Heart left ventricle (tissue), 16 donors: ENCODE results near the gene NAALADL2. TPM values are rescaled to one million over a fixed set of nuclear protein-coding genes. Genes with fewer than 3 reads are reported as not detected.
A peak's percentile ranks its signal among the peaks of the same experiment; 100 is the strongest.

Experiments
- ATAC-seq, 4 donors: fragments of 200-7000 bp; cut with Tn5 transposase; one replicate each; pipeline ENCODE4 v1.9.1; 2020 to 2022; ENCODE audit warnings: moderate library complexity in 4 of 4, mild to moderate bottlenecking in 3 of 4, moderate number of reproducible peaks in 1 of 4
- DNase-seq, 5 donors: peaks; one replicate each; pipeline ENCODE4 v3.0.0-alpha.2; 2020
- H3K27ac ChIP-seq, 12 donors: fragments of 200-600 bp; sonication (generic) in 4 of 12; one replicate each; pipeline versions ENCODE4 v1.5.0 to v1.8.0; 2016 to 2022; ENCODE audit warnings: mild to moderate bottlenecking in 2 of 12
- H3K27me3 ChIP-seq, 9 donors: fragments of 200-600 bp; sonication (generic) in 2 of 9; one replicate each; pipeline versions ENCODE4 v1.5.1 to v1.8.0; 2016 to 2022; ENCODE audit warnings: mild to moderate bottlenecking in 3 of 9
- H3K36me3 ChIP-seq, 9 donors: fragments of 200-600 bp; sonication (generic) in 2 of 9; one replicate each; pipeline versions ENCODE4 v1.5.0 to v1.8.0; 2018 to 2022; ENCODE audit warnings: mild to moderate bottlenecking in 2 of 9
- H3K4me1 ChIP-seq, 12 donors: fragments of 200-600 bp; sonication (generic) in 4 of 12; one replicate each; pipeline versions ENCODE4 v1.5.0 to v1.8.0; 2016 to 2022; ENCODE audit warnings: mild to moderate bottlenecking in 3 of 12
- H3K4me3 ChIP-seq, 12 donors: fragments of 200-600 bp; sonication (generic) in 4 of 12; one replicate each; pipeline versions ENCODE4 v1.5.0 to v1.8.0; 2017 to 2022; ENCODE audit warnings: mild to moderate bottlenecking in 9 of 12, moderate library complexity in 4 of 12
- H3K9me3 ChIP-seq, 12 donors: fragments of 200-600 bp; sonication (generic) in 4 of 12; one replicate each; pipeline versions ENCODE4 v1.5.0 to v1.8.0; 2016 to 2022; ENCODE audit warnings: mild to moderate bottlenecking in 1 of 12
- POLR2A ChIP-seq, 2 donors: fragments of 450-650 bp; IDR thresholded peaks; one replicate each; pipeline ENCODE4 v1.6.1; 2017; ENCODE audit warnings: antibody characterized with exemption in 2 of 2, mild to moderate bottlenecking in 2 of 2, moderate library complexity in 2 of 2
- WGBS, 4 donors: extraction: QIAGEN DNeasy Blood & Tissue Kit in 2 of 4; methylation state at CpG; one replicate each; pipeline versions ENCODE4 v1.1.5 to v1.1.7; 2013 to 2018; 5-methylcytosine and 5-hydroxymethylcytosine counted together
- intact Hi-C, 10 donors: fragments of 100-400 bp; cut with DNase I; formaldehyde crosslinking; loops; one replicate each; pipeline versions ENCODE4 v1.11.1 to v1.14.2; 2022
- polyA plus RNA-seq, 2 donors: library from polyadenylated mRNA; stranded (reverse); fragments of 200-250 nt; gene quantifications; one replicate each; pipeline ENCODE4 v1.2.3, GENCODE V29; 2013
- total RNA-seq, 9 donors: library from RNA; depleted of rRNA in 2 of 9; stranded (reverse); fragments of >200 nt in 2 of 9; fragmentation: NEBNext Ultra II Directional in 3 of 9; extraction: Animal tissue kit (Norgen Biotek cat#: 25700) in 3 of 9; gene quantifications; one replicate each; pipeline versions ENCODE4 v1.1.0 to v1.2.4, GENCODE V29; 2016 to 2023
- TF ChIP-seq, protein P1 (sequence below), 12 donors: fragments of 200-600 bp; sonication (generic) in 4 of 12; IDR thresholded peaks; one replicate each; pipeline versions ENCODE4 v1.5.0 to v1.8.0; 2018 to 2022; ENCODE audit warnings: antibody characterized with exemption in 12 of 12, mild to moderate bottlenecking in 5 of 12
- donor health status: ischemic (EF 13 %, LVEDD 7.1; RV severe dilation, severe dysfunction).
- donor health status: healthy with polysubstance abuse.
- donor health status: DM: no; HTN: yes; CAD: no.
- donor health status: DM: no; HTN: no; CAD: no.
- donor health status: ischemic (EF 25% LVEDD 6.9; RV normal size, moderate dysfunction).
- donor health status: ischemic (EF 25% LVEDD 5.7; RV mildly dilated, moderate dysfunction).
- donor health status: healthy.
- donor health status: DM: yes; HTN: yes; CAD: no.
- donor health status: ischemic (EF 35%, LVEDD 5.7; RV mildly dilated, moderate dysfunction).
- donor health status: nonischemic (EF 11% LVEDD 7.7; RV severe dilation, severe dysfunction).
- donor health status: DM: yes; HTN: yes; CAD: no.
- donor health status: PGD.
- donor health status: ischemic (EF 29% LVEDD 5.4; RV normal size, mild dysfunction).
- donor health status: nonischemic (EF 23%, LVEDD 6.1; RV moderate dilation, normal function).

The NAALADL2 gene
- total and polyA plus RNA-seq, 11 donors: 0.23 to 8.5 (median 3.0) TPM

DNA sequence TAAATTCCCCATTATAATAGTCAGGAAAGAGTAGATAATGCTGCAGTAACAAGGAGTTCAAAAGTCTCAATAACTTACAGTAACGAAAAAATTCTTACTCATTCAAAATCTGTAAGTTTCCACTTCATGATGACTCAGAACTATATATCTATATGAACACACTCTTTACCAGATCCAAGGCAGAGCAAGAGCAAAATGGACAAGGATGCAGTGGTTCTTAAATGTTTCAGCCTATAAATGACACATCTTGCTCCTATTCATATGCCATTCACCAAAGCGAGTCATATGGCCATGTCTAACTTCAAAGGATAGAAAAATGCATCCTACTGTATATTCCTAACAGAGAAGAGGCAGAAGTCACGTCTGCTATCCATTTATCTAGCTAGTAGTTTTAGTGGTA lies 787.7 kb downstream of the NAALADL2 start:
- peaks cover 0 to 3% (median 0%) of the 10 kb centered on the region in 12 donors for H3K9me3 ChIP-seq
- peaks cover 0 to 12% (median 0%) of the 10 kb centered on the region in 12 donors for H3K4me1 ChIP-seq
- 79 to 86% (median 84%) methylated on average over 3 of the region's 3 CpGs for WGBS, 4 donors
- no peaks in the 10 kb centered on the region for H3K27me3 ChIP-seq
- no peak overlapping the region for H3K4me3 ChIP-seq
- ATAC-seq (no peak), DNase-seq (no peak)
- no peak overlapping the region for H3K27ac ChIP-seq
- H3K36me3 ChIP-seq: no peaks in the 10 kb centered on the region
- TF ChIP-seq POLR2A (IDR thresholded peaks at IDR 0.05): no peak
- TF ChIP-seq, protein P1, sequence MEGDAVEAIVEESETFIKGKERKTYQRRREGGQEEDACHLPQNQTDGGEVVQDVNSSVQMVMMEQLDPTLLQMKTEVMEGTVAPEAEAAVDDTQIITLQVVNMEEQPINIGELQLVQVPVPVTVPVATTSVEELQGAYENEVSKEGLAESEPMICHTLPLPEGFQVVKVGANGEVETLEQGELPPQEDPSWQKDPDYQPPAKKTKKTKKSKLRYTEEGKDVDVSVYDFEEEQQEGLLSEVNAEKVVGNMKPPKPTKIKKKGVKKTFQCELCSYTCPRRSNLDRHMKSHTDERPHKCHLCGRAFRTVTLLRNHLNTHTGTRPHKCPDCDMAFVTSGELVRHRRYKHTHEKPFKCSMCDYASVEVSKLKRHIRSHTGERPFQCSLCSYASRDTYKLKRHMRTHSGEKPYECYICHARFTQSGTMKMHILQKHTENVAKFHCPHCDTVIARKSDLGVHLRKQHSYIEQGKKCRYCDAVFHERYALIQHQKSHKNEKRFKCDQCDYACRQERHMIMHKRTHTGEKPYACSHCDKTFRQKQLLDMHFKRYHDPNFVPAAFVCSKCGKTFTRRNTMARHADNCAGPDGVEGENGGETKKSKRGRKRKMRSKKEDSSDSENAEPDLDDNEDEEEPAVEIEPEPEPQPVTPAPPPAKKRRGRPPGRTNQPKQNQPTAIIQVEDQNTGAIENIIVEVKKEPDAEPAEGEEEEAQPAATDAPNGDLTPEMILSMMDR (IDR thresholded peaks at IDR 0.05): no peak
- intact Hi-C loops: no loop called here

- DNase-seq: no peak
- H3K4me3 ChIP-seq: no peak overlapping the region
- H3K27ac ChIP-seq: no peak overlapping the region
- no peak for ATAC-seq
- no peaks in the 10 kb centered on the region for H3K36me3 ChIP-seq
- intact Hi-C loops: no loop called here
- peaks cover 0 to 3% (median 0%) of the 10 kb centered on the region in 12 donors for H3K9me3 ChIP-seq
- TF ChIP-seq, protein P1 (IDR thresholded peaks at IDR 0.05): no peak
- TF ChIP-seq POLR2A (IDR thresholded peaks at IDR 0.05): no peak
- no peaks in the 10 kb centered on the region for H3K27me3 ChIP-seq
- peaks cover 0 to 12% (median 0%) of the 10 kb centered on the region in 12 donors for H3K4me1 ChIP-seq
These were observed 789.8 kb downstream of the NAALADL2 start for GRCh38 chr3:175648899-175649298.

DNA sequence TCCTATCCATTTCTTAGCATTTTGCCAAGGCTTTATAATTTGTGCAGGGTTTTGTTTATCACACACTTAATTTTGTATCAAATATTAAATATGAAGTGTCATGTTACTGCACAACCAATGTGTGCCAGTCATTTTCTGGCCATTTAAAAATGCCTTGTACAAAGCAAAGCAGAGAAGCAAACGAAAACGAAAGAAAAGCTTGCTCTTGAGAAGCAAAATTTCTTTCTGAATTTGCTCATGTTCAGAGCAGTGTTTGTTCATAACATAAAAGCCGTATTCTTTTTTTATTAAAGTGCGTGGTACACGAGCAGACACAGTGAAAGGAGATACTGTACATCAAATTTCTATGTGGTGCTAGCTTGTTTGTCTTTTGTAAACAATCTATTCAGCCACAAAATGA lies 792.6 kb downstream of the NAALADL2 start:
- DNase-seq (no peak), ATAC-seq (no peak)
- Histone ChIP-seq H3K36me3 (no peaks in the 10 kb centered on the region), H3K4me3 (peak overlapping the region in 2 of 12 donors; percentile 26 to 30), H3K27me3 (no peaks in the 10 kb centered on the region), H3K27ac (no peak overlapping the region), H3K9me3 (no peaks in the 10 kb centered on the region), H3K4me1 (peaks cover 0 to 12% (median 0%) of the 10 kb centered on the region in 12 donors)
- intact Hi-C loops: no loop called here
- no peak for TF ChIP-seq POLR2A (IDR thresholded peaks at IDR 0.05)
- TF ChIP-seq, protein P1 (IDR thresholded peaks at IDR 0.05): no peak
- whole genome bisulfite sequencing, 4 donors: 66 to 81% (median 75%) methylated on average over 5 of the region's 5 CpGs

DNA sequence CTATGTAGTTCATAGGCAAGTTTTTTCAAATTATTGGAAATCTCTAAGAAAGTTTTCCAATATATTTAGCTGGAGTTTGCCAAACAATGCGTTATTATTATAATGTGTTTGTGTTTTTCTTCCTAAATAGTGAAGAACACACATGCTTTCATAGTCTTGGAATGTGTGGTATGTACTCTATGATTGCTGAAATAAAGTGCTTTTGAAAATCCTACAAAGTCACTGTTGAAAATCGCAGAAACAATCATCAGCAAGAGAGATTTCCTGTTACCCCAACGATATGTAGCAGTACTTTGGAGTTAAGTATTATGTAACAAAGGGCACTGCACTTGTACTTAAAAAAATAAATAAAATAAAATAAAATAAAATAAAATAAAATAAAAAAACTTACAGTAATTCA lies 796.2 kb downstream of the NAALADL2 start:
- no peak for TF ChIP-seq POLR2A (IDR thresholded peaks at IDR 0.05)
- TF ChIP-seq, protein P1 (IDR thresholded peaks at IDR 0.05): no peak
- peaks cover 0 to 4% (median 0%) of the 10 kb centered on the region in 12 donors for H3K9me3 ChIP-seq
- H3K36me3 ChIP-seq: no peaks in the 10 kb centered on the region
- WGBS, 4 donors: 59 to 71% (median 65%) methylated on average over 3 of the region's 3 CpGs
- intact Hi-C loops: no loop called here
- H3K27me3 ChIP-seq: no peaks in the 10 kb centered on the region
- ATAC-seq: no peak
- no peaks in the 10 kb centered on the region for H3K4me1 ChIP-seq
- no peak overlapping the region for H3K27ac ChIP-seq
- no peak for DNase-seq
- H3K4me3 ChIP-seq: no peak overlapping the region
